GM19023 (cell line): ENCODE results near the gene PTPRN2.

Experiments used
- ATAC-seq: cut with Tn5 transposase; IDR thresholded peaks from one replicate; pipeline ENCODE4 v1.9.1; 2021; ENCODE audit warnings: mild to moderate bottlenecking, moderate library complexity; ENCODE audit not compliant: unreplicated experiment

Gene PTPRN2

GRCh38 chr7:158111906-158112570 lies 475.6 kb downstream of the PTPRN2 start:
- no peak for ATAC-seq

- ATAC-seq: no peak
These were observed 476.4 kb downstream of the PTPRN2 start for GRCh38 chr7:158111049-158111751.

GRCh38 chr7:158110661-158111048 lies 477.0 kb downstream of the PTPRN2 start:
- ATAC-seq: no peak

GRCh38 chr7:158110034-158110590 lies 477.5 kb downstream of the PTPRN2 start:
- ATAC-seq: no peak

GRCh38 chr7:158109364-158110033 lies 478.1 kb downstream of the PTPRN2 start:
- no peak for ATAC-seq

GRCh38 chr7:158108646-158109293 lies 478.9 kb downstream of the PTPRN2 start:
- ATAC-seq: no peak

GRCh38 chr7:158107806-158108205 lies 479.8 kb downstream of the PTPRN2 start:
- no peak for ATAC-seq

GRCh38 chr7:158106272-158106671 lies 481.4 kb downstream of the PTPRN2 start:
- ATAC-seq: no peak

- no peak for ATAC-seq
These were observed 484.2 kb downstream of the PTPRN2 start for GRCh38 chr7:158103378-158103777.

- no peak for ATAC-seq
These were observed 484.7 kb downstream of the PTPRN2 start for GRCh38 chr7:158102897-158103296.

- ATAC-seq: no peak
These were observed 485.7 kb downstream of the PTPRN2 start for GRCh38 chr7:158101821-158102450.

GRCh38 chr7:158098125-158099030 lies 489.2 kb downstream of the PTPRN2 start:
- ATAC-seq: no peak

- no peak for ATAC-seq
These were observed 490.0 kb downstream of the PTPRN2 start for GRCh38 chr7:158097453-158098124.

GRCh38 chr7:158097106-158097452 lies 490.5 kb downstream of the PTPRN2 start:
- no peak for ATAC-seq

GRCh38 chr7:158096582-158096981 lies 491.0 kb downstream of the PTPRN2 start:
- ATAC-seq: no peak

GRCh38 chr7:158094671-158095226 lies 492.9 kb downstream of the PTPRN2 start:
- no peak for ATAC-seq

GRCh38 chr7:158094046-158094445 lies 493.6 kb downstream of the PTPRN2 start:
- no peak for ATAC-seq

GRCh38 chr7:158093156-158093796 lies 494.3 kb downstream of the PTPRN2 start:
- no peak for ATAC-seq
